ENCODE data around the gene AMACR.

The AMACR gene

DNA sequence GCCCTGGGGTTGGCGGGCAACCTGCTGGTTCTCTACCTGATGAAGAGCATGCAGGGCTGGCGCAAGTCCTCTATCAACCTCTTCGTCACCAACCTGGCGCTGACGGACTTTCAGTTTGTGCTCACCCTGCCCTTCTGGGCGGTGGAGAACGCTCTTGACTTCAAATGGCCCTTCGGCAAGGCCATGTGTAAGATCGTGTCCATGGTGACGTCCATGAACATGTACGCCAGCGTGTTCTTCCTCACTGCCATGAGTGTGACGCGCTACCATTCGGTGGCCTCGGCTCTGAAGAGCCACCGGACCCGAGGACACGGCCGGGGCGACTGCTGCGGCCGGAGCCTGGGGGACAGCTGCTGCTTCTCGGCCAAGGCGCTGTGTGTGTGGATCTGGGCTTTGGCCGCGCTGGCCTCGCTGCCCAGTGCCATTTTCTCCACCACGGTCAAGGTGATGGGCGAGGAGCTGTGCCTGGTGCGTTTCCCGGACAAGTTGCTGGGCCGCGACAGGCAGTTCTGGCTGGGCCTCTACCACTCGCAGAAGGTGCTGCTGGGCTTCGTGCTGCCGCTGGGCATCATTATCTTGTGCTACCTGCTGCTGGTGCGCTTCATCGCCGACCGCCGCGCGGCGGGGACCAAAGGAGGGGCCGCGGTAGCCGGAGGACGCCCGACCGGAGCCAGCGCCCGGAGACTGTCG lies 70.7 kb downstream of the AMACR start:
- DNase-seq (ENCODE audit: low spot score): no peak
- in situ Hi-C loops (cut with MboI; ENCODE audit: low sequenced_read_pairs, unreplicated experiment): no loop called here
- no peak for TF ChIP-seq CTCF (IDR thresholded peaks at IDR 0.05; ENCODE audit: borderline replicate concordance, control extremely low read depth, extremely low read depth, insufficient read depth, missing control alignments)

GRCh38 chr5:33936381-33937016 lies 71.4 kb downstream of the AMACR start, which contains the start of gene RXFP3:
RXFP3 (plus strand) TSS chr5:33936386; CDS start chr5:33936741, 355 bp downstream.
- in situ Hi-C loops (cut with MboI; ENCODE audit: low sequenced_read_pairs, unreplicated experiment): no loop called here
- no peak for TF ChIP-seq CTCF (IDR thresholded peaks at IDR 0.05; ENCODE audit: borderline replicate concordance, control extremely low read depth, extremely low read depth, insufficient read depth, missing control alignments)
- DNase-seq (ENCODE audit: low spot score): no peak
